GM18907 (cell line): ENCODE measurements around the gene ANKRD62.
"Not testable (repeated sequence)": the region's sequence is repeated elsewhere in the genome, so short reads cannot be mapped to it uniquely, and the experiment has no call there.

Experiments
- ATAC-seq: cut with Tn5 transposase; IDR thresholded peaks from one replicate; pipeline ENCODE4 v1.9.1; 2021; ENCODE audit warnings: mild to moderate bottlenecking, moderate library complexity; ENCODE audit not compliant: unreplicated experiment

The ANKRD62 gene

GRCh38 chr18:12065397-12065796, 28.2 kb upstream of the ANKRD62 start:
- no peak for ATAC-seq

GRCh38 chr18:12066910-12067511, 26.6 kb upstream of the ANKRD62 start:
- ATAC-seq, result no peak

GRCh38 chr18:12067671-12068070, 26.0 kb upstream of the ANKRD62 start:
- ATAC-seq, result no peak

- not testable (repeated sequence) for ATAC-seq
These were observed 25.2 kb upstream of the ANKRD62 start for GRCh38 chr18:12068316-12068949.

GRCh38 chr18:12068950-12069320, 24.7 kb upstream of the ANKRD62 start:
- ATAC-seq, result no peak

- not testable (repeated sequence) for ATAC-seq
These were observed 22.6 kb upstream of the ANKRD62 start for GRCh38 chr18:12071066-12071465.

GRCh38 chr18:12072996-12073395, 20.6 kb upstream of the ANKRD62 start:
- no peak for ATAC-seq

- no peak for ATAC-seq
These were observed 18.9 kb upstream of the ANKRD62 start for GRCh38 chr18:12074736-12075135.

- ATAC-seq, result no peak
These were observed 17.1 kb upstream of the ANKRD62 start for GRCh38 chr18:12076424-12077140.

- ATAC-seq, result not testable (repeated sequence)
These were observed 15.6 kb upstream of the ANKRD62 start for GRCh38 chr18:12077994-12078393.

GRCh38 chr18:12079491-12080237, 14.0 kb upstream of the ANKRD62 start:
- no peak for ATAC-seq

- no peak for ATAC-seq
These were observed 8.5 kb upstream of the ANKRD62 start for GRCh38 chr18:12085136-12085535.

GRCh38 chr18:12085786-12086185, 7.9 kb upstream of the ANKRD62 start:
- ATAC-seq, result no peak

GRCh38 chr18:12086249-12086648, 7.4 kb upstream of the ANKRD62 start:
- ATAC-seq, result no peak

GRCh38 chr18:12086677-12087470, 6.8 kb upstream of the ANKRD62 start:
- ATAC-seq, result no peak

- ATAC-seq, result no peak
These were observed 6.1 kb upstream of the ANKRD62 start for GRCh38 chr18:12087471-12088025.

GRCh38 chr18:12088096-12088495, 5.5 kb upstream of the ANKRD62 start:
- ATAC-seq, result no peak

GRCh38 chr18:12088731-12089375, 4.8 kb upstream of the ANKRD62 start:
- ATAC-seq, result no peak

GRCh38 chr18:12091538-12092141, 2.0 kb upstream of the ANKRD62 start:
- no peak for ATAC-seq
